RWPE2 (cell line): ENCODE measurements around the gene CSRNP3.

ENCODE experiments used
- ATAC-seq: fragments of 200-7000 bp; cut with Tn5 transposase; 3 replicates; pipeline ENCODE4 v1.9.1; 2021; ENCODE audit warnings: low read depth
- DNase-seq: peaks from one replicate; pipeline ENCODE4 v3.0.0-alpha.2; 2020; ENCODE audit warnings: low spot score
- H3K27ac ChIP-seq: fragments of 450-650 bp; 2 replicates; pipeline ENCODE4 v1.5.1; 2017; ENCODE audit warnings: mild to moderate bottlenecking; ENCODE audit not compliant: poor library complexity, severe bottlenecking
- H3K27me3 ChIP-seq: fragments of 250-450 bp; sonication (Bioruptor Pico); 2 replicates; pipeline ENCODE4 v1.5.1; 2021; ENCODE audit warnings: mild to moderate bottlenecking, moderate library complexity; ENCODE audit not compliant: insufficient read depth, poor library complexity, severe bottlenecking
- H3K36me3 ChIP-seq: fragments of 250-450 bp; sonication (Bioruptor Pico); 2 replicates; pipeline ENCODE4 v1.5.1; 2020; ENCODE audit warnings: low read depth, mild to moderate bottlenecking, moderate library complexity
- H3K4me1 ChIP-seq: fragments of 250-450 bp; sonication (Bioruptor Pico); 2 replicates; pipeline ENCODE4 v1.5.1; 2021; ENCODE audit warnings: mild to moderate bottlenecking, moderate library complexity; ENCODE audit not compliant: insufficient read depth, poor library complexity, severe bottlenecking
- H3K4me3 ChIP-seq: fragments of 250-450 bp; sonication (Bioruptor Pico); 2 replicates; pipeline ENCODE4 v1.5.1; 2021; ENCODE audit warnings: mild to moderate bottlenecking, moderate library complexity; ENCODE audit not compliant: severe bottlenecking
- H3K9me3 ChIP-seq: fragments of 250-450 bp; sonication (Bioruptor Pico); 2 replicates; pipeline ENCODE4 v1.5.1; 2021; ENCODE audit warnings: mild to moderate bottlenecking, moderate library complexity; ENCODE audit not compliant: severe bottlenecking
- TF ChIP-seq, protein P1 (sequence below): fragments of 450-650 bp; IDR thresholded peaks from one replicate; pipeline ENCODE4 v1.5.1; 2017; ENCODE audit warnings: mild to moderate bottlenecking, moderate library complexity; ENCODE audit not compliant: poor library complexity, severe bottlenecking

Gene CSRNP3

GRCh38 chr2:165691615-165692014 lies 222.1 kb downstream of the CSRNP3 start:
- no peaks in the 10 kb centered on the region for H3K9me3 ChIP-seq
- no peaks in the 10 kb centered on the region for H3K27me3 ChIP-seq
- H3K27ac ChIP-seq: no peak overlapping the region
- no peaks in the 10 kb centered on the region for H3K36me3 ChIP-seq
- H3K4me1 ChIP-seq: no peaks in the 10 kb centered on the region
- TF ChIP-seq, protein P1, sequence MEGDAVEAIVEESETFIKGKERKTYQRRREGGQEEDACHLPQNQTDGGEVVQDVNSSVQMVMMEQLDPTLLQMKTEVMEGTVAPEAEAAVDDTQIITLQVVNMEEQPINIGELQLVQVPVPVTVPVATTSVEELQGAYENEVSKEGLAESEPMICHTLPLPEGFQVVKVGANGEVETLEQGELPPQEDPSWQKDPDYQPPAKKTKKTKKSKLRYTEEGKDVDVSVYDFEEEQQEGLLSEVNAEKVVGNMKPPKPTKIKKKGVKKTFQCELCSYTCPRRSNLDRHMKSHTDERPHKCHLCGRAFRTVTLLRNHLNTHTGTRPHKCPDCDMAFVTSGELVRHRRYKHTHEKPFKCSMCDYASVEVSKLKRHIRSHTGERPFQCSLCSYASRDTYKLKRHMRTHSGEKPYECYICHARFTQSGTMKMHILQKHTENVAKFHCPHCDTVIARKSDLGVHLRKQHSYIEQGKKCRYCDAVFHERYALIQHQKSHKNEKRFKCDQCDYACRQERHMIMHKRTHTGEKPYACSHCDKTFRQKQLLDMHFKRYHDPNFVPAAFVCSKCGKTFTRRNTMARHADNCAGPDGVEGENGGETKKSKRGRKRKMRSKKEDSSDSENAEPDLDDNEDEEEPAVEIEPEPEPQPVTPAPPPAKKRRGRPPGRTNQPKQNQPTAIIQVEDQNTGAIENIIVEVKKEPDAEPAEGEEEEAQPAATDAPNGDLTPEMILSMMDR: no peak
- DNase-seq (no peak), ATAC-seq (no peak)
- no peak overlapping the region for H3K4me3 ChIP-seq

GRCh38 chr2:165692906-165693305 lies 223.4 kb downstream of the CSRNP3 start:
- DNase-seq: no peak
- no peaks in the 10 kb centered on the region for H3K9me3 ChIP-seq
- H3K36me3 ChIP-seq: no peaks in the 10 kb centered on the region
- H3K4me1 ChIP-seq: no peaks in the 10 kb centered on the region
- no peaks in the 10 kb centered on the region for H3K27me3 ChIP-seq
- H3K27ac ChIP-seq: no peak overlapping the region
- no peak overlapping the region for H3K4me3 ChIP-seq
- TF ChIP-seq, protein P1: no peak
- ATAC-seq: no peak

GRCh38 chr2:165693838-165694237 lies 224.3 kb downstream of the CSRNP3 start:
- TF ChIP-seq, protein P1: no peak

GRCh38 chr2:165697748-165698443 lies 228.4 kb downstream of the CSRNP3 start:
- Histone ChIP-seq H3K4me3 (no peak overlapping the region), H3K27ac (no peak overlapping the region), H3K9me3 (no peaks in the 10 kb centered on the region), H3K4me1 (no peaks in the 10 kb centered on the region), H3K27me3 (no peaks in the 10 kb centered on the region), H3K36me3 (no peaks in the 10 kb centered on the region)
- TF ChIP-seq, protein P1: no peak
- ATAC-seq (no peak), DNase-seq (no peak)

More at GRCh38 chr2:165693838-165694237, 224.3 kb downstream of the CSRNP3 start:
- H3K4me1 ChIP-seq: no peaks in the 10 kb centered on the region
- H3K9me3 ChIP-seq: no peaks in the 10 kb centered on the region
- H3K36me3 ChIP-seq: no peaks in the 10 kb centered on the region
- DNase-seq: no peak
- ATAC-seq: no peak
- H3K27me3 ChIP-seq: no peaks in the 10 kb centered on the region
- H3K4me3 ChIP-seq: no peak overlapping the region
- H3K27ac ChIP-seq: no peak overlapping the region

DNA sequence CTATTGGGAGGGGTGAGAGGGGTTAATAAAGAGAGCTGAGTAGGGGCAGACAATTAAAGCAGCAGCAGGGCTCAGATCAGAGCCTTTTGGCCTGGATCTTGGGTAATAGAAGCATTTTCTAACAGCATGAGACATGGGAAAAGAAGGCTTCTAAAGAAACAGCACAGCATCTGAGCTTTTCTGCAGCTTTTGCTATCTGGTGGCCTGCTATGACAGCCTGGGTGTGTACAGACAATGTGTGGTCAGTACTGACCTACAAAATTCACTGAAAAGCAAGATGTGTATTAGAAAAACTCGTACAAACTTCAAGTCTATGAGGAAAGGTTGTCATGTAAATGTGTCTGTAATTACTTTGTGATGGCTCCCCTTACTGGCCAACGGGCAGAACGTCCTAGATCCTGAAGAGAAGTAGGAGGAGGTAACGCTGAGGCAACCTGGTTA lies 229.0 kb downstream of the CSRNP3 start:
- Histone ChIP-seq H3K36me3 (no peaks in the 10 kb centered on the region), H3K27me3 (no peaks in the 10 kb centered on the region), H3K27ac (no peak overlapping the region), H3K4me3 (no peak overlapping the region), H3K9me3 (no peaks in the 10 kb centered on the region), H3K4me1 (no peaks in the 10 kb centered on the region)
- TF ChIP-seq, protein P1: peak; percentile 35
- ATAC-seq (peak; percentile 89), DNase-seq (no peak)
